ENCODE results near the gene RRN3.
A peak's percentile ranks its signal among the peaks of the same experiment; 100 is the strongest.
"Not testable (repeated sequence)": the region's sequence is repeated elsewhere in the genome, so short reads cannot be mapped to it uniquely, and the experiment has no call there.

The RRN3 gene

GRCh38 chr16:15127641-15128425 lies 33.8 kb upstream of the RRN3 start:
- H3K27ac ChIP-seq; DNase-seq (ENCODE audit: low spot score); H3K4me3 ChIP-seq: not testable (repeated sequence)

- H3K27ac ChIP-seq; DNase-seq (ENCODE audit: low spot score); H3K4me3 ChIP-seq: not testable (repeated sequence)
These were observed 6.4 kb upstream of the RRN3 start for GRCh38 chr16:15100372-15100987.

- not testable (repeated sequence) for H3K4me3 ChIP-seq; H3K27ac ChIP-seq; DNase-seq (ENCODE audit: low spot score)
These were observed 5.4 kb upstream of the RRN3 start for GRCh38 chr16:15099366-15099909.

- not testable (repeated sequence) for H3K27ac ChIP-seq; DNase-seq (ENCODE audit: low spot score); H3K4me3 ChIP-seq
These were observed 2.5 kb upstream of the RRN3 start for GRCh38 chr16:15096583-15096972.

GRCh38 chr16:15093571-15093954 lies 509 bp downstream of the RRN3 start:
- Histone ChIP-seq H3K4me3 (peak overlapping the region; percentile 88), H3K27ac (peak overlapping the region; percentile 73 to 94)
- not testable (repeated sequence) for DNase-seq (ENCODE audit: low spot score)

- not testable (repeated sequence) for H3K27ac ChIP-seq; DNase-seq (ENCODE audit: low spot score); H3K4me3 ChIP-seq
These were observed 3.3 kb downstream of the RRN3 start for GRCh38 chr16:15090663-15091269.

GRCh38 chr16:15082788-15083187 lies 11.3 kb downstream of the RRN3 start:
- DNase-seq (ENCODE audit: low spot score) = not testable (repeated sequence)

GRCh38 chr16:15080883-15081282 lies 13.2 kb downstream of the RRN3 start:
- not testable (repeated sequence) for H3K27ac ChIP-seq; H3K4me3 ChIP-seq; DNase-seq (ENCODE audit: low spot score)

More at GRCh38 chr16:15082788-15083187, 11.3 kb downstream of the RRN3 start:
- not testable (repeated sequence) for H3K4me3 ChIP-seq, H3K27ac ChIP-seq

GRCh38 chr16:15076161-15076560 lies 17.9 kb downstream of the RRN3 start:
- not testable (repeated sequence) for H3K27ac ChIP-seq

GRCh38 chr16:15073101-15073500 lies 21.0 kb downstream of the RRN3 start:
- Histone ChIP-seq H3K4me3 (no peak overlapping the region), H3K27ac (no peak overlapping the region)
- no peak for TF ChIP-seq CTCF (IDR thresholded peaks at IDR 0.05)
- no peak for DNase-seq (ENCODE audit: low spot score)

More at GRCh38 chr16:15076161-15076560, 17.9 kb downstream of the RRN3 start:
- DNase-seq (ENCODE audit: low spot score); H3K4me3 ChIP-seq: not testable (repeated sequence)

GRCh38 chr16:15071916-15072769 lies 21.9 kb downstream of the RRN3 start:
- not testable (repeated sequence) for H3K4me3 ChIP-seq; H3K27ac ChIP-seq; DNase-seq (ENCODE audit: low spot score)
- TF ChIP-seq CTCF (IDR thresholded peaks at IDR 0.05) = peak; percentile 30

GRCh38 chr16:15071013-15071412 lies 23.1 kb downstream of the RRN3 start:
- not testable (repeated sequence) for DNase-seq (ENCODE audit: low spot score); H3K27ac ChIP-seq; H3K4me3 ChIP-seq

GRCh38 chr16:15066690-15067089 lies 27.4 kb downstream of the RRN3 start:
- H3K27ac ChIP-seq; H3K4me3 ChIP-seq; DNase-seq (ENCODE audit: low spot score): not testable (repeated sequence)

GRCh38 chr16:15065961-15066360 lies 28.1 kb downstream of the RRN3 start:
- DNase-seq (ENCODE audit: low spot score); H3K27ac ChIP-seq; H3K4me3 ChIP-seq: not testable (repeated sequence)

- H3K4me3 ChIP-seq; DNase-seq (ENCODE audit: low spot score); H3K27ac ChIP-seq: not testable (repeated sequence)
These were observed 31.8 kb downstream of the RRN3 start for GRCh38 chr16:15062085-15062810.
